SK-N-SH (cell line): ENCODE data around the gene PDE11A. TPM values are rescaled to one million over a fixed set of nuclear protein-coding genes. Genes with fewer than 3 reads are reported as not detected.
A peak's percentile ranks its signal among the peaks of the same experiment; 100 is the strongest.

Experiments used
- CTCF ChIA-PET: fragments of 300-600, 350-600 bp; formaldehyde crosslinking; extraction: SDS; loops from one replicate; lab custom pipeline; 2021; lab: Yijun Ruan, JAX
- POLR2A ChIA-PET: fragments of 350-600 bp; sonication (Branson Sonifier 250); formaldehyde crosslinking; extraction: SDS; loops from one replicate; lab custom pipeline; 2020; ENCODE audit warnings: antibody characterized with exemption, inconsistent platforms; lab: Yijun Ruan, JAX
- DNase-seq: peaks from one replicate; pipeline ENCODE4 v3.0.0; 2012
- H2AFZ ChIP-seq: fragments of 200-600 bp; sonication (generic); 2 replicates; pipeline ENCODE4 v1.8.1; 2016; ENCODE audit warnings: antibody characterized with exemption, mild to moderate bottlenecking, low read depth
- H3F3A ChIP-seq: fragments of 200-600 bp; sonication (generic); replicated peaks from 2 replicates; pipeline ENCODE3; 2016; ENCODE audit warnings: antibody characterized with exemption, mild to moderate bottlenecking; ENCODE audit not compliant: insufficient read depth
- H3K27ac ChIP-seq, 2 experiments: fragments of 200-500 bp in 1 of 2; fragments of 200-600 bp in 1 of 2; sonication (Bioruptor generic) in 1 of 2; sonication (generic), shearing (Covaris generic) in 1 of 2; 2 replicates each; pipeline versions ENCODE4 v1.5.1 to v1.6.1; 2014 to 2016; ENCODE audit warnings: low read depth in 2 of 2, inconsistent platforms in 1 of 2, low read length in 1 of 2, mild to moderate bottlenecking in 1 of 2, mixed read lengths in 1 of 2
- H3K27me3 ChIP-seq: fragments of 200-600 bp; sonication (generic), shearing (Covaris generic); 2 replicates; pipeline ENCODE4 v1.6.1; 2016; ENCODE audit warnings: mixed run types; ENCODE audit not compliant: insufficient read depth
- H3K36me3 ChIP-seq, 2 experiments: fragments of 200-500 bp in 1 of 2; fragments of 200-600 bp in 1 of 2; sonication (Bioruptor generic) in 1 of 2; sonication (generic) in 1 of 2; replicated peaks in 1 of 2; 2 replicates each; pipeline versions ENCODE3 to v1.5.1; 2014 to 2016; ENCODE audit warnings: low read length in 1 of 2, mild to moderate bottlenecking in 1 of 2; ENCODE audit not compliant: insufficient read depth in 2 of 2, control insufficient read depth in 1 of 2
- H3K4me1 ChIP-seq, 2 experiments: fragments of 200-500 bp in 1 of 2; fragments of 200-600 bp in 1 of 2; sonication (Bioruptor generic) in 1 of 2; sonication (generic), shearing (Covaris generic) in 1 of 2; 2 replicates each; pipeline versions ENCODE4 v1.5.1 to v1.6.1; 2014 to 2016; ENCODE audit warnings: low read depth in 1 of 2, low read length in 1 of 2, mixed run types in 1 of 2; ENCODE audit not compliant: insufficient read depth in 2 of 2, control insufficient read depth in 1 of 2
- H3K4me2 ChIP-seq: fragments of 200-600 bp; sonication (generic), shearing (Covaris generic); 2 replicates; pipeline ENCODE4 v1.6.1; 2017; ENCODE audit warnings: mixed run types
- H3K4me3 ChIP-seq, 2 experiments: fragments of 200-500 bp in 1 of 2; fragments of 200-600 bp in 1 of 2; sonication (Bioruptor generic) in 1 of 2; sonication (generic), shearing (Covaris generic) in 1 of 2; 2 replicates each; pipeline versions ENCODE4 v1.5.1 to v1.8.1; 2014 to 2016; ENCODE audit warnings: low read depth in 2 of 2, inconsistent platforms in 1 of 2, low read length in 1 of 2, mild to moderate bottlenecking in 1 of 2, mixed read lengths in 1 of 2, moderate library complexity in 1 of 2
- H3K79me2 ChIP-seq: fragments of 200-600 bp; sonication (generic); 2 replicates; pipeline ENCODE4 v1.8.1; 2017; ENCODE audit warnings: mild to moderate bottlenecking; ENCODE audit not compliant: insufficient read depth
- H3K9ac ChIP-seq: fragments of 200-600 bp; sonication (generic); 2 replicates; pipeline ENCODE4 v1.6.1; 2017; ENCODE audit warnings: mixed run types
- H3K9me2 ChIP-seq: fragments of 200-600 bp; sonication (generic); 2 replicates; pipeline ENCODE4 v1.6.1; 2017; ENCODE audit warnings: mixed run types
- H3K9me3 ChIP-seq: fragments of 200-600 bp; sonication (generic); 2 replicates; pipeline ENCODE4 v1.6.1; 2017; ENCODE audit warnings: mixed run types, mild to moderate bottlenecking, moderate library complexity
- H4K20me1 ChIP-seq: fragments of 200-600 bp; sonication (generic); 2 replicates; pipeline ENCODE4 v1.6.1; 2017; ENCODE audit warnings: mild to moderate bottlenecking, mixed run types; ENCODE audit not compliant: insufficient read depth
- CHD2 ChIP-seq: fragments of 150-350 bp; IDR thresholded peaks from 2 replicates; pipeline ENCODE4 v1.6.1; 2018; ENCODE audit warnings: low read length; ENCODE audit not compliant: partially characterized antibody
- ELF1 ChIP-seq: IDR thresholded peaks from 2 replicates; pipeline ENCODE4 v1.4.0; 2012
- EZH2phosphoT487 ChIP-seq: fragments of 200-600 bp; sonication (generic); IDR thresholded peaks from 2 replicates; pipeline ENCODE4 v1.6.1; 2017; ENCODE audit warnings: low read depth, mixed run types, mild to moderate bottlenecking, antibody characterized with exemption, moderate library complexity, borderline replicate concordance
- FOSL2 ChIP-seq: IDR thresholded peaks from 2 replicates; pipeline ENCODE4 v1.4.0; 2012; ENCODE audit warnings: low read depth, mild to moderate bottlenecking, moderate library complexity, borderline replicate concordance
- FOXJ3 ChIP-seq: sonication (generic); formaldehyde crosslinking; IDR thresholded peaks from 2 replicates; pipeline ENCODE4 v1.5.1; 2020; ENCODE audit warnings: mild to moderate bottlenecking, missing genetic modification reagents
- JUND ChIP-seq: IDR thresholded peaks from 2 replicates; pipeline ENCODE4 v1.4.0; 2012
- MXI1 ChIP-seq: IDR thresholded peaks from 2 replicates; pipeline ENCODE4 v1.6.1; 2012; ENCODE audit warnings: mild to moderate bottlenecking, low read depth, low read length, improper control_type of control experiment
- NFIC ChIP-seq: IDR thresholded peaks from 2 replicates; pipeline ENCODE4 v1.4.0; 2012; ENCODE audit warnings: borderline replicate concordance
- NRF1 ChIP-seq: IDR thresholded peaks from 2 replicates; pipeline ENCODE4 v1.6.1; 2012; ENCODE audit warnings: low read depth, mild to moderate bottlenecking, low read length
- RAD21 ChIP-seq: IDR thresholded peaks from 2 replicates; pipeline ENCODE4 v1.6.1; 2012; ENCODE audit warnings: mild to moderate bottlenecking, low read length
- RCOR1 ChIP-seq: fragments of 150-350 bp; IDR thresholded peaks from 2 replicates; pipeline ENCODE4 v1.6.1; 2017; ENCODE audit warnings: antibody characterized with exemption, low read length
- SMC3 ChIP-seq: IDR thresholded peaks from 2 replicates; pipeline ENCODE4 v1.6.1; 2012; ENCODE audit warnings: low read depth, low read length, improper control_type of control experiment
- TAF1 ChIP-seq: IDR thresholded peaks from 2 replicates; pipeline ENCODE4 v1.6.1; 2012; ENCODE audit warnings: low read depth, mild to moderate bottlenecking, low read length, moderate library complexity, borderline replicate concordance
- TCF12 ChIP-seq: IDR thresholded peaks from 2 replicates; pipeline ENCODE4 v1.4.0; 2012
- YY1 ChIP-seq: IDR thresholded peaks from 2 replicates; pipeline ENCODE4 v1.4.0; 2012; ENCODE audit warnings: low read depth, mild to moderate bottlenecking
- WGBS: methylation state at CpG from one replicate; pipeline ENCODE4 v1.1.6; 2017; ENCODE audit warnings: low lambda C conversion rate; 5-methylcytosine and 5-hydroxymethylcytosine counted together
- polyA plus RNA-seq, 3 experiments: library from polyadenylated mRNA; depleted of rRNA; stranded (reverse); fragments of >200 nt; gene quantifications; 2 replicates each; pipeline ENCODE4 v1.2.3, GENCODE V29; 2012
- TF ChIP-seq, protein P1 (sequence below): fragments of 200-600 bp; sonication (generic); IDR thresholded peaks from 2 replicates; pipeline ENCODE4 v1.6.1; 2017; ENCODE audit warnings: antibody characterized with exemption, mild to moderate bottlenecking, moderate library complexity
- TF ChIP-seq, protein P2 (sequence below): IDR thresholded peaks from 2 replicates; pipeline ENCODE4 v1.4.0; 2012; ENCODE audit warnings: low read depth, borderline replicate concordance
- TF ChIP-seq, protein P3 (sequence below): IDR thresholded peaks from 2 replicates; pipeline ENCODE4; 2012

PDE11A gene
- polyA plus RNA-seq, 1 of the 3 experiments (the other 2 are of a cell fraction): 0.10 TPM

DNA sequence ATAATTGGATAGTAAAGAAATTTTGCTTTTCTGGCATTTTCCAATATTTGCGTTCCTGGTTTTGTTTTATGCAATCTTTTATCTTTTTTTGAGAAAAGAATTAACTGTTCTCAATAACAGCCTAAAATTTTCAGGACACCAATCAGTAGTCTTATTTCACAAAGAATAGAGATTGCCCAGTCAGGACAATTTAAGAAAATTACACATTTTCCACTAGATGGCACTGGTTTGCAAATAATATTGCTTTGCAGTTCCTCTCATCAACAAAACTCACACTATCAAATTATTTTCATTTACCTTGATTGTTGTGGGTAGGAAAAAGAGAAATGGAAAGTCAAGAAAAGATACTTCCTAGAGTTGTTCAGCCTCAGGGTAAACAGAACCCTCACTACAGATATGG lies 37.2 kb upstream of the PDE11A start:
- H3K27ac ChIP-seq: no peak overlapping the region
- TF ChIP-seq, protein P1, sequence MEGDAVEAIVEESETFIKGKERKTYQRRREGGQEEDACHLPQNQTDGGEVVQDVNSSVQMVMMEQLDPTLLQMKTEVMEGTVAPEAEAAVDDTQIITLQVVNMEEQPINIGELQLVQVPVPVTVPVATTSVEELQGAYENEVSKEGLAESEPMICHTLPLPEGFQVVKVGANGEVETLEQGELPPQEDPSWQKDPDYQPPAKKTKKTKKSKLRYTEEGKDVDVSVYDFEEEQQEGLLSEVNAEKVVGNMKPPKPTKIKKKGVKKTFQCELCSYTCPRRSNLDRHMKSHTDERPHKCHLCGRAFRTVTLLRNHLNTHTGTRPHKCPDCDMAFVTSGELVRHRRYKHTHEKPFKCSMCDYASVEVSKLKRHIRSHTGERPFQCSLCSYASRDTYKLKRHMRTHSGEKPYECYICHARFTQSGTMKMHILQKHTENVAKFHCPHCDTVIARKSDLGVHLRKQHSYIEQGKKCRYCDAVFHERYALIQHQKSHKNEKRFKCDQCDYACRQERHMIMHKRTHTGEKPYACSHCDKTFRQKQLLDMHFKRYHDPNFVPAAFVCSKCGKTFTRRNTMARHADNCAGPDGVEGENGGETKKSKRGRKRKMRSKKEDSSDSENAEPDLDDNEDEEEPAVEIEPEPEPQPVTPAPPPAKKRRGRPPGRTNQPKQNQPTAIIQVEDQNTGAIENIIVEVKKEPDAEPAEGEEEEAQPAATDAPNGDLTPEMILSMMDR: peak; percentile 78
- TF ChIP-seq RAD21: peak; percentile 77
- TF ChIP-seq, protein P2, sequence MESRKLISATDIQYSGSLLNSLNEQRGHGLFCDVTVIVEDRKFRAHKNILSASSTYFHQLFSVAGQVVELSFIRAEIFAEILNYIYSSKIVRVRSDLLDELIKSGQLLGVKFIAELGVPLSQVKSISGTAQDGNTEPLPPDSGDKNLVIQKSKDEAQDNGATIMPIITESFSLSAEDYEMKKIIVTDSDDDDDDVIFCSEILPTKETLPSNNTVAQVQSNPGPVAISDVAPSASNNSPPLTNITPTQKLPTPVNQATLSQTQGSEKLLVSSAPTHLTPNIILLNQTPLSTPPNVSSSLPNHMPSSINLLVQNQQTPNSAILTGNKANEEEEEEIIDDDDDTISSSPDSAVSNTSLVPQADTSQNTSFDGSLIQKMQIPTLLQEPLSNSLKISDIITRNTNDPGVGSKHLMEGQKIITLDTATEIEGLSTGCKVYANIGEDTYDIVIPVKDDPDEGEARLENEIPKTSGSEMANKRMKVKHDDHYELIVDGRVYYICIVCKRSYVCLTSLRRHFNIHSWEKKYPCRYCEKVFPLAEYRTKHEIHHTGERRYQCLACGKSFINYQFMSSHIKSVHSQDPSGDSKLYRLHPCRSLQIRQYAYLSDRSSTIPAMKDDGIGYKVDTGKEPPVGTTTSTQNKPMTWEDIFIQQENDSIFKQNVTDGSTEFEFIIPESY: no peak
- TF ChIP-seq YY1: no peak
- no peak for TF ChIP-seq TCF12
- no peak for TF ChIP-seq MXI1
- peak; percentile 21 for TF ChIP-seq CHD2
- TF ChIP-seq FOSL2: no peak
- TF ChIP-seq SMC3: peak; percentile 54
- TF ChIP-seq, all 33 proteins: peak for 4
- DNase-seq: peak; percentile 64
- Histone ChIP-seq H2AFZ (no peak overlapping the region), H3K9me2 (no peaks in the 10 kb centered on the region), H3K36me3 (no peaks in the 10 kb centered on the region), H4K20me1 (no peaks in the 10 kb centered on the region), H3K4me1 (peaks cover 9% of the 10 kb centered on the region in 2 experiments; a peak in 3 of 4 replicates), H3K27me3 (no peaks in the 10 kb centered on the region), H3K4me3 (peak overlapping the region in 1 of 2 experiments; percentile 14; a peak in 1 of 4 replicates), H3K9ac (no peak overlapping the region), H3K4me2 (no peak overlapping the region), H3K9me3 (no peaks in the 10 kb centered on the region), H3F3A (no peaks in the 10 kb centered on the region), H3K79me2 (peaks cover 21% of the 10 kb centered on the region)
- POLR2A ChIA-PET: no interaction called here
- CTCF ChIA-PET: interaction anchor here (1.0 to 11.9 kb wide), 5 partner anchors 19 to 309 kb away, joined by 7 to 153 read pairs (median 35); no protein-coding TSS in a partner anchor
- WGBS: 0% methylated on average over 1 of the region's 1 CpG

DNA sequence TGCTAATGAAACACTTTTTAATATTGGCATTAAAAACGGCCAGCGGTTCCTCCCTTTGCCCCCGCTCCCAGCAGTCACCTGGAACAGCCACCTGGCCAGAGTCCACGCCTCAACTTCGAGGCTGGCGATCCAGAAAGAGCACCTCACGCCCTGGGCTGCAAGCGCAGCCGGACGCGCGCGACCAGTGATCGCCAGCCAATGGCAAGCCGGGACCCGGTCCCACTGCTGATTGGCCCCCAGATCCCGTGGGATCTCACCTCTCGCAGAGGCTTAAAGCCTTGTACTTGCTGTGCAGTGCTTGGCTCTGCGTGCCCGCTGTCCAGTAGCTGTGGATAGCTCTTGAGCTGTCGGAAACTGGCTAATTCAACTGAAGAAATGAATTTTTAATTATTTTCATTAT lies 35.6 kb upstream of the PDE11A start:
- Histone ChIP-seq H3K79me2 (peaks cover 7% of the 10 kb centered on the region), H3K36me3 (no peaks in the 10 kb centered on the region), H3K4me1 (peaks cover under 1 to 3% of the 10 kb centered on the region in 2 experiments; a peak in 2 of 4 replicates), H3K27ac (no peak overlapping the region), H2AFZ (no peak overlapping the region), H3K9me3 (no peaks in the 10 kb centered on the region), H3F3A (no peaks in the 10 kb centered on the region), H3K27me3 (no peaks in the 10 kb centered on the region), H3K4me3 (no peak overlapping the region), H3K4me2 (no peak overlapping the region), H3K9ac (no peak overlapping the region), H3K9me2 (no peaks in the 10 kb centered on the region), H4K20me1 (no peaks in the 10 kb centered on the region)
- 81% methylated on average over 21 of the region's 21 CpGs for WGBS
- no peak for DNase-seq
- CTCF ChIA-PET: no interaction called here
- POLR2A ChIA-PET: no interaction called here
- no peak for TF ChIP-seq SMC3
- no peak for TF ChIP-seq RCOR1
- TF ChIP-seq FOSL2: no peak
- no peak for TF ChIP-seq FOXJ3 (CRISPR knock-in tag)
- TF ChIP-seq JUND: no peak
- no peak for TF ChIP-seq NFIC
- TF ChIP-seq TAF1: no peak
- TF ChIP-seq, protein P3, sequence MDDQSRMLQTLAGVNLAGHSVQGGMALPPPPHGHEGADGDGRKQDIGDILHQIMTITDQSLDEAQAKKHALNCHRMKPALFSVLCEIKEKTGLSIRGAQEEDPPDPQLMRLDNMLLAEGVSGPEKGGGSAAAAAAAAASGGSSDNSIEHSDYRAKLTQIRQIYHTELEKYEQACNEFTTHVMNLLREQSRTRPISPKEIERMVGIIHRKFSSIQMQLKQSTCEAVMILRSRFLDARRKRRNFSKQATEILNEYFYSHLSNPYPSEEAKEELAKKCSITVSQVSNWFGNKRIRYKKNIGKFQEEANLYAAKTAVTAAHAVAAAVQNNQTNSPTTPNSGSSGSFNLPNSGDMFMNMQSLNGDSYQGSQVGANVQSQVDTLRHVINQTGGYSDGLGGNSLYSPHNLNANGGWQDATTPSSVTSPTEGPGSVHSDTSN: no peak
- TF ChIP-seq NRF1: no peak
- no peak for TF ChIP-seq CHD2
- TF ChIP-seq YY1: no peak
- TF ChIP-seq, protein P1: no peak
- no peak for TF ChIP-seq EZH2phosphoT487
- TF ChIP-seq ELF1: no peak
- TF ChIP-seq, protein P2: no peak
